ENCODE data around the gene CITED2. TPM values are rescaled to one million over a fixed set of nuclear protein-coding genes. Genes with fewer than 3 reads are reported as not detected.

The CITED2 gene
- total and polyA plus RNA-seq, 2 of the 8 experiments (the other 6 are each of a cell fraction or from before 2014, with no cell fraction given) = 89.1 to 115 TPM

GRCh38 chr6:139390447-139390846 lies 16.0 kb upstream of the CITED2 start (continued):
- no peak for TF ChIP-seq CHD7 (IDR thresholded peaks at IDR 0.05; ENCODE audit: insufficient replicate concordance, low read length)
- TF ChIP-seq EZH2 (IDR thresholded peaks at IDR 0.05; ENCODE audit: low read depth, low read length, severe bottlenecking) = no peak
- TF ChIP-seq BCL11A (IDR thresholded peaks at IDR 0.05; ENCODE audit: low read depth in 2 of 2, low read length in 2 of 2) = no peak
- no peak for TF ChIP-seq TEAD4 (IDR thresholded peaks at IDR 0.05; ENCODE audit: low read depth, low read length)
- no peak for TF ChIP-seq JUN (IDR thresholded peaks at IDR 0.05; ENCODE audit: low read depth, low read length)
- TF ChIP-seq SRF (IDR thresholded peaks at IDR 0.05; ENCODE audit: low read depth, low read length) = no peak
- no peak for TF ChIP-seq HDAC6 (IDR thresholded peaks at IDR 0.05; ENCODE audit: low read depth, low read length)
- TF ChIP-seq EP300 (IDR thresholded peaks at IDR 0.05; ENCODE audit: borderline replicate concordance in 1 of 2, low read depth in 2 of 2, low read length in 2 of 2) = no peak
- no peak for TF ChIP-seq CBX5 (IDR thresholded peaks at IDR 0.05; ENCODE audit: low read depth, low read length)
